Peyer's patch (tissue), 4 donors: Measurements from ENCODE around the gene WSCD1. TPM values are rescaled to one million over a fixed set of nuclear protein-coding genes. Genes with fewer than 3 reads are reported as not detected.
A peak's percentile ranks its signal among the peaks of the same experiment; 100 is the strongest.

ENCODE experiments used
- DNase-seq, 3 donors: peaks; one replicate each; pipeline ENCODE4 v3.0.0-alpha.2; 2017 to 2019
- H3K27ac ChIP-seq, 4 donors: fragments of 200-600 bp; sonication (generic); one replicate each; pipeline ENCODE4 v1.5.1; 2016 to 2019
- H3K27me3 ChIP-seq, 2 donors: fragments of 200-600 bp; sonication (generic); one replicate each; pipeline ENCODE4 v1.5.1; 2019
- H3K36me3 ChIP-seq, 3 donors: fragments of 200-600 bp; sonication (generic); one replicate each; pipeline ENCODE4 v1.5.1; 2016 to 2019
- H3K4me1 ChIP-seq, 4 donors: fragments of 200-600 bp; sonication (generic); one replicate each; pipeline ENCODE4 v1.5.1; 2016 to 2019
- H3K4me3 ChIP-seq, 4 donors: fragments of 200-600 bp; sonication (generic); 1 replicate in 3 of 4; 2 replicates in 1 of 4; pipeline ENCODE4 v1.5.1; 2016 to 2019; ENCODE audit warnings: mild to moderate bottlenecking in 1 of 4
- H3K9me3 ChIP-seq, 4 donors: fragments of 200-600 bp; sonication (generic); one replicate each; pipeline ENCODE4 v1.5.1; 2016 to 2019; ENCODE audit warnings: mild to moderate bottlenecking in 1 of 4
- CTCF ChIP-seq, 6 experiments: fragments of 450-650 bp in 4 of 6; fragments of 200-600 bp in 2 of 6; sonication (generic) in 1 of 6; IDR thresholded peaks; one replicate each; pipeline ENCODE4 v1.5.1; 2017 to 2019; ENCODE audit warnings: antibody characterized with exemption in 6 of 6, mild to moderate bottlenecking in 3 of 6, moderate library complexity in 1 of 6
- POLR2A ChIP-seq, 2 donors: fragments of 450-650 bp; IDR thresholded peaks; one replicate each; pipeline ENCODE4 v1.5.1; 2017; ENCODE audit warnings: antibody characterized with exemption in 2 of 2, mild to moderate bottlenecking in 2 of 2, moderate library complexity in 2 of 2
- total RNA-seq, 4 donors: library from RNA; depleted of rRNA; stranded (reverse); fragments of >200 nt; gene quantifications; one replicate each; pipeline ENCODE4 v1.1.0, GENCODE V29; 2016

The WSCD1 gene
- total RNA-seq, 4 donors from 2014 or later = 5.8 to 47.3 (median 42.9) TPM

- Histone ChIP-seq H3K27me3 (no peaks in the 10 kb centered on the region), H3K4me1 (no peaks in the 10 kb centered on the region), H3K36me3 (peaks cover 0 to 5% (median 0%) of the 10 kb centered on the region in 3 donors), H3K27ac (no peak overlapping the region), H3K9me3 (no peaks in the 10 kb centered on the region), H3K4me3 (no peak overlapping the region)
- no peak for TF ChIP-seq CTCF (IDR thresholded peaks at IDR 0.05)
- no peak for TF ChIP-seq POLR2A (IDR thresholded peaks at IDR 0.05)
- DNase-seq = no peak
Observed at GRCh38 chr17:6085812-6086211, 15.6 kb downstream of the WSCD1 start.

GRCh38 chr17:6086603-6087400 is 16.6 kb downstream of the WSCD1 start:
- Histone ChIP-seq H3K27me3 (no peaks in the 10 kb centered on the region), H3K36me3 (no peaks in the 10 kb centered on the region), H3K9me3 (no peaks in the 10 kb centered on the region), H3K4me1 (no peaks in the 10 kb centered on the region), H3K4me3 (no peak overlapping the region), H3K27ac (no peak overlapping the region)
- DNase-seq = no peak
- TF ChIP-seq POLR2A (IDR thresholded peaks at IDR 0.05) = no peak
- no peak for TF ChIP-seq CTCF (IDR thresholded peaks at IDR 0.05)

- Histone ChIP-seq H3K36me3 (peaks cover 0 to 3% (median 0%) of the 10 kb centered on the region in 3 donors), H3K9me3 (no peaks in the 10 kb centered on the region), H3K27me3 (no peaks in the 10 kb centered on the region), H3K4me3 (no peak overlapping the region), H3K4me1 (no peaks in the 10 kb centered on the region), H3K27ac (no peak overlapping the region)
- no peak for TF ChIP-seq POLR2A (IDR thresholded peaks at IDR 0.05)
- DNase-seq = no peak
Observed at GRCh38 chr17:6088141-6088540, 18.0 kb downstream of the WSCD1 start.

- H3K27ac ChIP-seq = peak overlapping the region in 2 of 4 donors; percentile 52 to 78
- H3K4me3 ChIP-seq = peak overlapping the region in 2 of 4 donors; percentile 35 to 36
- peak in 2 of 3 donors; percentile 76 to 82 for DNase-seq
Observed at GRCh38 chr17:6090253-6090652, 20.1 kb downstream of the WSCD1 start.

GRCh38 chr17:6092182-6092902 is 22.2 kb downstream of the WSCD1 start:
- Histone ChIP-seq H3K27me3 (no peaks in the 10 kb centered on the region), H3K4me1 (no peaks in the 10 kb centered on the region), H3K27ac (no peak overlapping the region), H3K36me3 (peaks cover 0 to 14% (median 0%) of the 10 kb centered on the region in 3 donors), H3K4me3 (no peak overlapping the region), H3K9me3 (no peaks in the 10 kb centered on the region)
- no peak for TF ChIP-seq POLR2A (IDR thresholded peaks at IDR 0.05)
- no peak for TF ChIP-seq CTCF (IDR thresholded peaks at IDR 0.05)
- DNase-seq = peak in 1 of 3 donors; percentile 24

More at GRCh38 chr17:6090253-6090652, 20.1 kb downstream of the WSCD1 start:
- Histone ChIP-seq H3K36me3 (peaks cover 0 to 8% (median 0%) of the 10 kb centered on the region in 3 donors), H3K9me3 (no peaks in the 10 kb centered on the region), H3K4me1 (no peaks in the 10 kb centered on the region), H3K27me3 (no peaks in the 10 kb centered on the region)
- TF ChIP-seq CTCF (IDR thresholded peaks at IDR 0.05) (no peak), POLR2A (IDR thresholded peaks at IDR 0.05) (no peak)
